ENCODE results near the gene EPAS1.

EPAS1 gene

DNA sequence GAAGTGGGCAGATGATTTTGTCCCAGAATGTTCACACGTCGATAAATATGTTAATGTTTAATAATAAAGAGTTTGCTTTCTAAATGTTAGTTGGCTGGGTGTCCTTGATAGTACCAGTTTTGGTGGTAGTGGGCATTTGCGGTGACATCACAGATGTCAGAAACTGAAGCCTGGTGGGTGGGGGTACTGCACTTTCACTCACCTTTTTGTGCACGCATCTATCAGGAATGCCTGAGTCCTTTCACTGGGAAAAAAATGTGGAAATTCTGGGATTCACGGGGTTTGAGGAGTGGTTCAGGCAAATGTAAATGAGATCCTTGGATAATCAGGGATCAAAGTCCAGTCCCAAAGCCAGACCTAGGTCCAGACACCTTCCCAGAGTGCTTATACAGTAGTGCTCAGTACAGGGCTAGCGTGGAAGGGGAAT is 3.2 kb downstream of the EPAS1 start:
- no peak for DNase-seq (ENCODE audit: low read depth in 2 of 2)

DNA sequence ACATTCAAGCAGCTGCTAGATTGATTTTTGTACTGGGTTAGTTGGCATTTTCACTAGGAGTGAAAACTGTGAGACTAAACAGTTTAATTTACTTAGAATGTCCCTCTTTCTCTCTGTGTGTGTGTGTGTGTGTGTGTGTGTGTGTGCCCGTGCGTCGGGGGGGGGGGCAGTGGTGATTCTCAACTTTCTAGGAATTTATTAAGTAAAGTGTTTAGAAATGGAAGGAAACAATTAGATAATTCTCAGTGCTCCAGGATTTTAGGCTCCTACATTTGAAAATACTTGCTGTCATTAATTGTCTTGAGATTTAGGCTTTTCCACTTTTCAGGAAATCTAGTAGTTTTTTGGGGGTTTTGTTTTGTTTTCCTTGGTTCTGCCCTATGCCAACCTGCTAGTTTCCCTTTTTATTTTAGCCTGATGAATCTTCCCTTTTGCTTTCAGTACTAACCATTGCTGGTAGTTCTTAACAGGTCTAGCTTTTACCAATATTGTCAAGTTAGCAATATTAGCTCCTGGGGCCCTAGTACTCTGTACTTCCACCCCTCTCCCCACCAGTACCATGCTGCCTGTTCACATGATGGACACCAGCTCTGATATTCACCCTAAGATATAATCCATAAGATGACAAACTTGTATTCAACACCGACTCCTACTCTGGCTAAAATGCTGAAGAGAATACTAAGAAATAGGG is 4.9 kb downstream of the EPAS1 start:
- no peak for DNase-seq (ENCODE audit: low read depth in 2 of 2)

DNA sequence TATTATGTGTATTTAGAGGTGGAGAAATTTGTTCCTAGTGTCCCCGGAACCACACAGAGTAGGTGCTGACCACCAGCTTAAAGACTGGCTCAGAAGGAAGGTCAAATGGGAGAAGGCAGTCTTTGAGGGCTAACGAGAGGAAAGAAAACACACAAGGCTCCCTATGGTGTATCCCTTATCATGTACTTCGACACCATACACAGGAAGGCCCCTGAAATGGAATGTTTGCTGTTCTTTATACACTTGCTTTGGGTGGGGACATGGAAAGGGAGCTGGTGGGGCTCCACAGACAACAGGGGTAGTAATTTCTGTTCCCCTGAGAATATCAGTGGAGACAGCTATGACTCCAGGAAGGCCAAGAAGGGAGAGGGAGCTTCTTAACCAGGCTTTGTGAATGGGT is 6.0 kb downstream of the EPAS1 start:
- no peak for DNase-seq (ENCODE audit: low read depth in 2 of 2)

DNA sequence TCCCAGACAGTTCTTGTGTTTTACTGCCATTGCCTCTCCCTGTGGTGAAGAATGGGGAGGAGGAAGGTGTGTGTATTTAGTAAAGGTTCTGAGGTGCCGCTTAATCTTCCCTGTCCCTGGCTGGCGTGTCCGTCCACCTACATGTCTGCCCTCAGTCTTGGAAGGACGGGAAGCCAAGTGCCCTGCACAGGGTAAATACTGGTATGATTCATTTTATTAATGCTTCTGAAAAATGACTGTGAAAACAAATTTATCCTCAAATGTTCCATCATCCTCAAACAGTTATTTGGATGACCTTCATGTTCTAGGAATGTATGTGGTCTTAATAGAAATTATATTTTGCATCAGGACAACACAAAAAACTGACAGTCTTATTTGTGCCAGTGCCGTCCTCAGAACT is 6.6 kb downstream of the EPAS1 start:
- no peak for DNase-seq (ENCODE audit: low read depth in 2 of 2)

DNA sequence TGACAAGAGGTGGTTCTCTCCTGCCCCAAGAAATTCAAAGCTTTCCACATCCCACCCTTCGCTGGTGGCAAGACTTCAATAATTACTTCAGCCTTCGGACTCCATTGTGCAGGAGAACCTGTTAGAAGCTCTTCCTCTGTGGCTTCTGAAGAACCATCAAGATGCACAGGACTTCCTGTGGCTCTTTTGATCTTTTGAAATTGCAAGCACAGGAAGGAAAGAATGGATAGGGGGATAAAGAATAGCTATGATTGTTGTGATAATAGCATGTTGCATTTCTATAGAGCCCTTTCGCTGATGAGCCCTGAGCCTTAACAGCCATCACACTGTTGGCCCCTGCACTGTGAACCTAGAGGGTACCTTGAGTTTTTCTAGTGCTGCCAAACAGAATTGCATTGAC is 7.4 kb downstream of the EPAS1 start:
- DNase-seq (ENCODE audit: low read depth in 2 of 2): no peak

DNA sequence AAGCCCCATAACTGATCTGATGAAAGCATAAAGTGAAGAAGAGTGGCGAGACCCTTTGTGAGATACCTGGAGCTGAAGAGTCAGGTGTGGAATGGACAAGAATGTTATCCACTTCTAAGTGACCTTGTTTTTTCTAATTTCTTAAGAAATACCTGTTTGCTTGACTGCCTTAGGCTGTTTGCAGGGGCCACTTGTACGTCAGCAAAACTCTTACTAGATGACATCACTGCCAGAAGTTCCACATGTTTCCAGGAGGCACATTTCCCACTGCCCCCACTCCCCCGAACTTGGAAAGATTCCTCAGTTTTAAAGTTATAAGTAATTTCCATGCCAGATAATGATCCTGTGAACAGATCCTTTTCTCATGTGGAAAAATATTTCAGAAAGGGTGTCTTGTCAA is 8.0 kb downstream of the EPAS1 start:
- DNase-seq (ENCODE audit: low read depth in 2 of 2): no peak

DNA sequence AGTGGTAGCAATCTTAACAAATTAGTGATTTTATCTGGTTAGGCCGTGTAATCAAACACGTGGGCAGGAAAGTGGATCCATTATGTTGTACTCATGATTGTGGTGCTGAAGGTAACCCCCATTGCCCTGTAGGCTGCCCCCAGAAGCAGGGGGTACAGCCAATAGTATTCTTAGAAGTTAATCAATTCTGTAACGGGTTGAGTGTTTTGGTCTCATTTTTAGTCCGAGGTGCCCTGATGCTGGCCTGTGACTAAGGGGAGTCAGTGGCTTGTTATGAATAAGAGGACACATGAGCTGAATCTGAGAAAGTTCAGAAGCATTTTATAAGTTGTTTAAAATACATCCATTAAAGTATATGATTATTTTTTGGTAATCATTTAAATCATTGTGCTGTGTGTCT is 8.6 kb downstream of the EPAS1 start:
- DNase-seq (ENCODE audit: low read depth in 2 of 2): no peak

DNA sequence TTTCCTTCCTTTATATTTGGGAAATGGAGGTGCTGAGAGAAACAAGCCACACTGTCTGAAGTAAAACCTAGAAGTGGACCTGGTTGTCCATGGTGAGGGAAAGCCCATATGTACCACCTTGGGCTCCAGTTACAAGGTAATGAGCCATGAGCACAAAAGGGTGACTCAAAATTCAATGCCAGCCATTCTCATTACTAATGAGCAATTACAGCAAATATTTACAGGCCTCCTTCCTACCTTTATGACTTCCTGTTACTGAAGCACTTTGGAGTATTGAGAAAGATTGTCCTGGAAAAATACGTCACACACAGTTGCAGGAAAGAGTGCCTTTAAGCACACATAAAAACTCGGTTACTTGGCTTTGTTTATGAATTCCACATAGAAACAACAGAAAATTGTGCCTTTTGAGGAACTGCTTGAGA is 9.1 kb downstream of the EPAS1 start:
- no peak for DNase-seq (ENCODE audit: low read depth in 2 of 2)

DNA sequence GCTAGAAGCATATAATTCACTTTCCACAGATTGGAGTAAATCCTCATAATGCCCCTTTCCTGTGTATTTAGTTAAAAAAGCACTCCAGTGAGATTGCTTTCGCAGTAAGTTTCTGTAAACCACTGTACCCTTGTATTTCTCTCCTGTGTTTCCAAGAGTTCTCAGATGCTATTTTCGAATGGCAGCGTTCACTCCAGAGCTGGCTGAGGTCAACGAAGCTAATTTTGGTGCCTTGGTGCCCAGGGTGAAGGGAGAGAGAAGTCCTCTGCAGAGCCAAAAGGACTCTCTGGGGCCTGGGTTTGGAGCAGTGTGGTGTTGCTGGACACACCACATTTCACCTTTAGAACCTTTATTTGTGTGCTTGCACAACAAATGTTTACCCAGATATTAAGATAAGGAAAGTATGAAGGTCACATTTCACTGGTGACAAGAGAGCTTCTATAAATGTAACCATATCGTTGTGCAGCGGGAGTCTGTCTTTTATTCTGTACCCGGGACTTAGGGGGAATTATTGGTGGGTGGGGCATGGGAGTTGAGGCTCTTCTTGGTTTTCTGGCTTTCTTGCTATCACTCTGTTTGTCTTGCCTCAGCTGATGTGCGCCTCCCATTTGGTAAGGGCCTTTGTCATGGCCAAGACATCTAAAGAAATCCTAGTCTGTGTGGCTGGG is 9.9 kb downstream of the EPAS1 start:
- no peak for DNase-seq (ENCODE audit: low read depth in 2 of 2)

DNA sequence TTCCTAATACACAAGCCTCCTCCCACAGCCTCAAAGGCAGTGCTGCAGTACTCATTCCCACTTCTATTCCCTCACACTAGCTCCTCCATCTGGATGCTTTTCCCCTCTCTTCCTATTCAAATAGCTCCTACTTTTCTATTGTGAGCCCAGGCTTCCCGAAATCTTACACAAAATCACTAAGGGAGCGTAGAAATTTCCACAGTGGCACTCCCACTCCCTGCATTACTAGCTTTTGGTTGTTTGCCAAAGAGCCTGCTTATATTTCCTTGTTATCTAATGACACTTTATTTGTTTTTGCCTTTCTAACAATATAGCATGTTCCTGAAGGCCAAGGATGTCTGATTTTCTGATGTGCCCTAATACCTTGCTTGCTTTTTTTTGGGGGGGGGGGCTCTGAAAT is 10.9 kb downstream of the EPAS1 start:
- no peak for DNase-seq (ENCODE audit: low read depth in 2 of 2)

DNA sequence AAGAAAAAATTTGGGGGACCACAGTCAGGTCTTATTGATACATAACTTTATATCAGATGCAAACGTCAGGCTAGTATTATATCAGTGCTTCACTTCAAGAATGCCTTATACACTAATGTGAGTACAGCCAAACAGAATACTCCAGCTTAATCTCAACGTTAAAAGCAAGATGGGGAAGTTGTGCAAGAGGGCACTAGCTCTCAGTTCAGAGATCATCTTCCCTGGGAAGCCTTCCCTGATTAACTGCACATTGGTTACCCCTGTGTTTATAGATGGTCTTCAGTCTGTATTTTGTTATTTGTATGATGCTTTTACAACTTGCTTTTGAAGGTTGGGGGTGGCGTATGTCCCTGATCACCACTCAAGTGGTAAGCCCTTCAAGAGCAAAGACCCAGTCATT is 11.4 kb downstream of the EPAS1 start:
- no peak for DNase-seq (ENCODE audit: low read depth in 2 of 2)

DNA sequence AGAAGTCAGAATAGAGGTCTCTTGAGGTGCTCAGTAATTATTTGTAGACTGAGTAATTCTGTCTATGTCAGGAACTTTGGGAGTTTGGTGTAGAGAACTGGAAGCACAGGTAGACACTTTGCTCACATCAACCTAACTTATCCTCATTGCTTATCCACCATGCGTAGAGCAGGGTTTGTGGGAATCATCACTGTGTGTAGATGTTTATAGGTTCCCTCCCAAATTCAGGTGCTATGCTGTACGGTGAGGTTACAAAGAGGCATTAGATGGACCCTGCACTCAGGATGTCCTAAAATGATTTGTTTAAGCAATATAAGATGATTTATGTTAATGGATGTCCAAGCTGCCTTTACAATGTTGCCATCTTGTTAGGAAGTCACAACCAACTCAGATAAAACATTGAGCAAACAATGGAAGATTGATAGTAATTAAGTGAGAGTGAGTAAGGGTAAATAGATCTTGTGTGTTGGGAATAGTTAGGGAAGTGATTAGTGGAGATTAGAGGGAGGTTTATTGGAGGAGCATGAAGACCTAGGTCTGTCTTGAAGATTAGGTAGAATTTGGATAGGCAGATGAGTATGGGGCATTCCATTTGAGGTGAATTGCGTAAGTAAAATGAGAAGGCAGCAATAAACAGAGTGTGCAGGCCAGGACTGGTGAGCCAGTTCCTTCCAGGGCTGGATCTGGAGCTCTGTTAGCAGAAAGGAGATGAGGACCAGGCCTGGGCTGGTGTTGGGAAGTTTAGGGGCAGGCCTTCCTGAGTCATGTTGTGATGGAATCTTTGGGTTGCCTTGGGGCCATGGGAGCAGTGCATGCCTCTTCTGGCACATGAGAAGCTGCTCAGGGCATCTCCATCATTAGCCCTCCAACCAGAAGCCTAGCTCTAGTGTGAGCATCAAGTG is 12.1 kb downstream of the EPAS1 start:
- no peak for DNase-seq (ENCODE audit: low read depth in 2 of 2)

DNA sequence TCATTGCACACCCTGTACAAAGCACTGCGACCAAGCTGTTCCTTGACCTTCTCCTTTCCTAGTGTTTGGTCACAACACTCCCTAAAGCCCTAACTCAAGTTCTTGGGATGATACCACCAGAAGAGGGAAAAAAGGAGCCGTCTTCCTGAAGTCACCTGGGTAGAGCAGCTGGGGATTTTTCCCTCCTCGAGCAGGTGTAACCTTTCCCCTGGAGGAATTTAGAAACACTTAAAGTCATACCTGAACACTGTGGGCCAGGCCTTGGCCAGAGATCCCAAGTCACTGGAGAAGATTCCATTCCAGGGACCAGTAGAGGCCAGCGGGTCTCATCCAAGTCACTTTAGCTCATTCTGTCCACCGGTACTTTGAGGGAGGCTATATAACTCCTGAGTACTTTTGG is 13.2 kb downstream of the EPAS1 start:
- no peak for DNase-seq (ENCODE audit: low read depth in 2 of 2)

DNA sequence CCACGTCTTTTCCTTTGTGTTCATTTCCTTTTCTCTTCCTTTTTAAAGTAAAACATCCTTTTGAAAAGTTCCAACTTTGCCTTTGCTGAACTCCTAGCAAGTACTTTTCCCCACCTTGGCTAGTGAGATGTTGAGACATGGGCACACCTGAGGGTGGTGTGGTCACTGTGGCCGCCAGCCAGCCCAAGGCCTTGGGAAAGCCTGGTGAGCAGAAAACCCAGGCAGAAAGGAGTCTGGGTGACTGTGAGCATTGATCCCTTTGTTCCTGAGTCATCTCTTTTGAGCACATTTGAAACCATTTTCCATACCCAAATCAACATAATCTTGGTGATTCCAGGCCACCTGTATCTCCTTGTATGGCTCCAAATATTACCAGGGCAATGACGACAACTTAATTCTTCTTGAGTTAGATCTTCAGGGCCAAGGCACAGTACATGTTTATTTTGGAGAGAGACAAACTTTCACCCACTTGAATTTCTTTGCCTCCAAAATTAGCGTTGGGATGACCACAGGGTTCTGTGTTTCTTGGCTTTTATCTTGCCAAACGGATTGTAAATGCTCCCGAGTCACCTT is 14.5 kb downstream of the EPAS1 start:
- DNase-seq (ENCODE audit: low read depth in 2 of 2): no peak

DNA sequence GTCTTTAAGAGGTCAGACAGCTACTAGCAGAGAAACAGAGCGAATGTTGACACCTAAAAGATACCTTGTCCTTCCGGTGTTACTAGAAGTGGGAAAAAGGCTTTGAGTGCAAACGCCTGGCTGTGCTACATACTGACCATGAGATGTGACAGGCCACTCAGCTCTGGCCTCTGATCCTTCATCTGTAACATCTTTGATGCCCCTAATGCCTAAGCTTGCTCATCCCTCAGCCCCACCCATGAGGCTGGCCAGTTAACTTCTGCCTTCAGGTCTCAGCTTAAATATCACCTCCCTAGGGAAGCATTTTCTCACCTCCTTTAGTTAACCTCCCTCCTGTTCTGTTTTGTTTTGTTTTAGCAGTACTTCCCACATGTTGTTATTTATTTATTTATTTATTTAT is 15.9 kb downstream of the EPAS1 start:
- no peak for DNase-seq (ENCODE audit: low read depth in 2 of 2)

DNA sequence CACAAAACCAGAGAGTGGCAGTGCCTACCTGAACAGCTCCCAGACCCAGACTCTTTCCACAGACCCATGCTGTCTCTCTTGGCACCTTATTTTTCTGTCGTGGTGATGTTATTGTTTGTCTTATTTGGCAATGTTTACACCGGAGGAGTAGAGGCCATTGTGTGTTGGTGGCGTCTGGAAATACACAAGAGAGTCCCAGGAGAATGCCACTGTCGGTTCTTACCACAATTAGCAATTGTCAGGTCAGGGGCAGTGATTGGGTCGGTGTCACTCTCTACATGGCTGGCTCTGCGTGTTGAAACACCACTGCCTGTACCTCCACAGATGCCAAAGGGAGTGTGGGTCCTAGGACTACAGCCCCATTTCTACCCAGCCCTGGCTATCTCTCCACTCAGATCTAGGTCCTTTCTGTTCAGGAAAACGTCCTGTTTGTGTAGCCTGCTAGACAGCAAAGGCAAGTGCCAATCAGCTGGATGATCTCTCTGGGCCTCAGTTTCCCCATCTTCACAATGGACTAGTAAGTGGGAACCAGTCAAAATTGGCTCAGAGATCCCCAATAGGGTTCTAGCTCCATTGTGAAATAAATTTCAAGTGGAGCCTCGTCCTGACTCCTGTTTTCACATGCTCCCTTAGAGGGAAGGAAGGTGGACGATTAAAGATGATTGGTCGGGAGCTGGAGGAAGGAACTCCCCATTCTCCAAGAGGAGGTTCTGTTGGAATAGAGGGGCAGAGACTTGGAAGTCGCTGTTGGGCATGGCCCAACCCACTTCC is 17.0 kb downstream of the EPAS1 start:
- DNase-seq (ENCODE audit: low read depth in 2 of 2): no peak

DNA sequence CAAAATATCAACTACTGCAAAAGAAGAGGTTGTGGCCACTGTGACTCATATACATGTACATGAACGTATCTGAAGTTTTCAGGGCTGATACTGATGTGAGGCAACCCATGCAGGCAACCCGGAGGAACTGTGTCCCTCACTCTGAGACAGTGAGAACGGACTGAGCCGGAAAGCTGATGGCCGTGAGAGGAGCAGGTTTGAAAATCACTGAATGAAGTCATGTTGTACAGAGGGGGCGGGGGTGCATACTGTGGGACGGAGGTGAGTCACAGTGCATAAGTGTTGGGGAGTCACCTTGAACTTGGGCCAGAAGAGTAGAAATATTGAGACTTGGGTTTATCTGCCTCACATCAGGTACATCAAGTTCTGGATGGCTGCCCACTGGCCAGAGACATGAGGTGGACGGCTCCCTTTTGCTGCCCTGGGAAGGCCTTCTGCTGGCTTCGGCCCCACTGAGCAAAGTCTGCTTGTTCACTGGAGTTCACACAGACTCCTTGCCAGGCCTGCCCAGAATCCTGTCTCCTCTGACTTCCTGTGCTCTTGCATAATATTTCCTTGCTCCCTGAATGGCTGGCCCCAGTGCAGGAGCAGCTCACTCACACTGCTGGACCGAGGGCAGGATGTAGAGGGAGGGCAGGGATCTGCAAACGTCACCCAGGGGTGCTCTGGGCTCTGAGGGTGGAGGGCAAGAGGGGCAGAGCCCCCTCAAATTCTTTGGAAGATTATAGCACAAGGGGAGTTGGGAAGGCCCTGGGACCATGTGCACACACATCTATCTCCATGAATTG is 18.1 kb downstream of the EPAS1 start:
- DNase-seq (ENCODE audit: low read depth in 2 of 2): peak in 1 of 2 donors; percentile 45

DNA sequence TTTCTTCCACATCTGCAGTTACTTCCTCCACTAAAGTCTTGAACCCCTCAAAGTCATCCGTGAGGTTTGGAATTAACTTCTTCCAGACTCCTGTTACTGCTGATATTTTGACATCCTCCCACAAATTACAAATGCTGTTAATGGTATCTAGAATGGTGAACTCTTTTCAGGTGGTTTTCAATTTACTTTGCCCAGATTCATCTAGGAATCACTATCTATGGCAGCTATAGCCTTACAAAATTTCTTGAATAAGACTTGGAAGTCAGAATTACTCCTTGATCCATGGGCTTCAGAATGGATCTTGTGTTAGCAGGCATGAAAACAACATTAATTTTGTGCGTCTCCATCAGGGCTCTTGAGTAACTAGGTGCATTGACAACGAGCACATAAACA is 19.9 kb downstream of the EPAS1 start:
- DNase-seq (ENCODE audit: low read depth in 2 of 2): no peak

DNA sequence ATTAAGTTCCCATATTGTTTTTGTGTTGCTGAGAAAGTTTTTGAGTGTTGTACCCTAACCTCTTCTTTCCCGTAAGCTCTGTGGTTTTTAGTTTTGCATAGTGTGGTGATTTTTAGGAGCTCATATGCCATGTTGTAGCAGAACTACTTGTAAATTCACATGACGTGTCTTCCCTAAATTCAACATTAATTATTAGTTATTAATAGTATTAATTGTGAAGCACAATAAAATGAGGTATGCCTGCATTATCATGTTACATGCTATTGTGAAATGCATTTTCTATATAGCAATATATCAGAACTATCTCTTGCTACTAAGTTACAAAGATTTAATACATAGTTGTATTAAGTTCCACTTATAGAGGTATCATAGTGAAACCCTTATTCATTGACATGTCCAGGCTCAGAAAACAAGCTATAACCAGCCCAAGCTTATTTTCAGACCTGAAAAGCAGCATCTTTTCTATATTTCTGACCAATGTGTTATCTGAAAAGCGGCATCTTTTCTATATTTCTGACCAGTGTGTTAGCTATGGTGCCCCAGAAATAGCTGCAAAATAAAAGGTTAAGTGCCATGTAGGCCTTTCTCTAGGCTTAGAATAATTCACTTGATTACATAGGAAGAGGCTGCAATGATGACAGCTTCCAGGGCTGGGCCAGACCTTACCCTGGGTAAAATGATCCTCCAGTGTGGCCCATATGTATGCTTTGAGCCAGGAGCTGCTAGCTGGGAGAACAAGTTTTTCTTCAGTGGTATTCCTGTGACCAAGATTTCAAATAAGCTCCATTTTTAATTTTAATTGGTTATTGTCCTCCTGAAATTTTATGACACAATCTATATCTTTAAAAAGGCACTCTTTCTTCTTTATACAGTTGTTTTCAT is 21.6 kb downstream of the EPAS1 start:
- no peak for DNase-seq (ENCODE audit: low read depth in 2 of 2)

DNA sequence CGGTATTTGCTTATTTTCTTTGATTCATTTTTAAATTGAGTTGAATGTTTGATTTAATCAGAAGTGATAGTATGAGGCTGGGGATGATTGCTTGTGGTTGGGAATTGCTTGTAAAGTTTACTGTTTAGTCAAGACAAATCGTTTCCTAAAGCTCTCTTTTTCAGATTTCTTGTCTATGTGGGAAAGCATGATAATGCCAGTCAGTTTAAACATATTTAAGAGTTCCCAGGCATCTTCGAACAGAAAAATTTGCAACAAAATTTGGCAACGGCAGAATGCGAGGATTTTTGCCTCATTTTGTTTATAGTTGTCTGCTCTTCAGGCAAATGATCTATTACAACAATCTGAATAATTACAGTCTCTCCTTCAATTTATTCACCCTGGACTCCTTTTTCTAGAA is 22.5 kb downstream of the EPAS1 start:
- no peak for DNase-seq (ENCODE audit: low read depth in 2 of 2)
